ENCODE results near the gene ZG16. TPM values are rescaled to one million over a fixed set of nuclear protein-coding genes. Genes with fewer than 3 reads are reported as not detected.
A peak's percentile ranks its signal among the peaks of the same experiment; 100 is the strongest.

ZG16 gene
- total and polyA plus RNA-seq, 7 experiments from 2014 or later = not detected

DNA sequence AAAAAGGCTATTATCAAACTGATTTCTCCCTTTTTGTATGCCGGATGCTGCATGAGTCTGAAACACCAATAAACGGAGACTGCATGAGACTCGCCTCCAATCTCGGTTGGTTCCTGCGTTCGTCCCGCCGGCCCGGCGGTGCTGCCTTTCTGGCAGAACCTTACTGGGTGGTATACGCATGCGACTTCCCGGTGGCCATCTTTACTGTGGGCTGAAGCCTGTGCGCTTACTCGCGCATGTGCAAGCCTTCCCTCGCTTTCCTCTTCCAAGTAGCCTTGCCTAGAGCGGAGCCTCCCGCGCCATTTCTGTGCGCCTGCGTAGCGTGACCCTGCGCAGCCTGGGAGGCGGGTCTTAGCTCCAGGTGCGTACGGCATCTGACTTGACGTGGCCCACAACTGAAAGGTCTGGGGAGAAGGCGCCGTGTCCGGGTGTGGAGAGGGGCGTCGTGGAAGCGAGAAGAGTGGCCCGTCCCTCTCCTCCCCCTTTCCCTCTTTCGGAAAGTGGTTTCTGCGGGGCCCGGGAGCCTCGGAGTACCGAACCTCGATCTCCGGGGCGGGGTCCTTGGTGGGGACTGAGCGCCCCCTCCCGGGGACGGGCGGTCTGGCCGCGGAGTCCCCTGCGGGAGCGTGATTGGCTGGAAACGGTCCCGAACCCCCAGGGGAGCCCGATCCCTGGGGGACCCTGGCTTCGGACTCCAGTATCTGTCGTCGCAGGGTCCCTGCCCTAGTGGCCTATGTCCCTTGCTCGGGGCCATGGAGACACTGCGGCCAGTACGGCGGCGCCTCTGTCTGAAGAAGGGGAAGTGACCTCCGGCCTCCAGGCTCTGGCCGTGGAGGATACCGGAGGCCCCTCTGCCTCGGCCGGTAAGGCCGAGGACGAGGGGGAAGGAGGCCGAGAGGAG, 38.0 kb downstream of the ZG16 start, which contains the start of gene PAGR1:
TSS of gene PAGR1 (plus strand) at position 360 of the 901 bp plus-strand sequence. CDS start at position 734, 374 bp downstream.
- CTCF ChIA-PET = interaction anchor here (0.6 to 9.4 kb wide), 14 partner anchors 8 to 208 kb away, joined by 3 to 108 read pairs (median 4); partner anchors contain the start of genes C16orf54, MAZ and TMEM219
- Mint-ChIP-seq H3K4me1 (peaks cover 40 to 75% (median 59%) of the 10 kb centered on the region in 7 donors), H3K27ac (peak within 1 kb of the TSS; percentile 95 to 99 (median 99)), H3K27me3 (peaks cover 0 to 22% (median 0%) of the 10 kb centered on the region in 5 donors), H3K4me3 (peak within 1 kb of the TSS; percentile 85 to 100 (median 96)), H3K36me3 (peaks cover 4 to 34% (median 13%) of the 10 kb centered on the region in 5 donors), H3K9me3 (peaks cover 0 to 7% (median 0%) of the 10 kb centered on the region in 11 donors)
- DNase-seq = peak; percentile 92 to 99 (median 99)
- Histone ChIP-seq H3K27ac (ENCODE audit: low read depth, low read length) (peak within 1 kb of the TSS; percentile 92), H3K9me3 (ENCODE audit: control insufficient read depth in 2 of 3, low read length in 3 of 3) (no peaks in the 10 kb centered on the region), H3K4me3 (ENCODE audit: low read length) (peak within 1 kb of the TSS; percentile 99), H3K36me3 (ENCODE audit: control insufficient read depth in 2 of 3, insufficient read depth in 3 of 3, low read length in 3 of 3) (peaks cover 0 to 19% (median 0%) of the 10 kb centered on the region in 3 experiments), H3K4me1 (ENCODE audit: control insufficient read depth in 2 of 2, insufficient read depth in 2 of 2, low read length in 2 of 2) (peaks cover 29 to 41% of the 10 kb centered on the region in 2 donors), H3K27me3 (ENCODE audit: control insufficient read depth in 2 of 2, insufficient read depth in 2 of 2, low read length in 2 of 2) (no peaks in the 10 kb centered on the region)
- ATAC-seq = peak; percentile 87
- intact Hi-C loops (cut with micrococcal nuclease) = loop anchor here (1.0 to 10.0 kb wide), 13 partner anchors 8 to 969 kb away; partner anchors contain the start of genes CDIPT (in 2 of the 2), KIF22 (in 2 of the 2), C16orf92 (in 1 of the 2) and TMEM219 (in 1 of the 2)
- POLR2A ChIA-PET = interaction anchor here (0.6 to 6.7 kb wide), 28 partner anchors 9 to 1264 kb away, joined by 3 to 109 read pairs (median 4); partner anchors contain the start of genes C16orf54, KIF22 and MAZ

- Mint-ChIP-seq H3K27me3 (peaks cover 0 to 14% (median 0%) of the 10 kb centered on the region in 5 donors), H3K4me1 (peaks cover 35 to 81% (median 58%) of the 10 kb centered on the region in 7 donors), H3K27ac (peak overlapping the region; percentile 72 to 99 (median 98)), H3K4me3 (peak overlapping the region; percentile 85 to 100 (median 96)), H3K9me3 (peaks cover 0 to 7% (median 0%) of the 10 kb centered on the region in 11 donors), H3K36me3 (peaks cover 4 to 36% (median 13%) of the 10 kb centered on the region in 5 donors)
- DNase-seq = peak in 8 of 9 donors; percentile 38 to 76 (median 50)
- no peak for ATAC-seq
- ChIA-PET POLR2A (interaction anchor here (0.7 to 6.7 kb wide), 15 partner anchors 9 to 152 kb away, joined by 3 to 109 read pairs (median 6); partner anchors contain the start of genes C16orf54, KIF22 and MAZ), CTCF (interaction anchor here (0.6 to 9.4 kb wide), 9 partner anchors 9 to 124 kb away, joined by 3 to 108 read pairs (median 4); no protein-coding TSS in a partner anchor)
- Histone ChIP-seq H3K9me3 (ENCODE audit: control insufficient read depth in 2 of 3, low read length in 3 of 3) (no peaks in the 10 kb centered on the region), H3K27me3 (ENCODE audit: control insufficient read depth in 2 of 2, insufficient read depth in 2 of 2, low read length in 2 of 2) (no peaks in the 10 kb centered on the region), H3K4me3 (ENCODE audit: low read length) (peak overlapping the region; percentile 99), H3K36me3 (ENCODE audit: control insufficient read depth in 2 of 3, insufficient read depth in 3 of 3, low read length in 3 of 3) (peaks cover 0 to 19% (median 0%) of the 10 kb centered on the region in 3 experiments), H3K27ac (ENCODE audit: low read depth, low read length) (peak overlapping the region; percentile 92), H3K4me1 (ENCODE audit: control insufficient read depth in 2 of 2, insufficient read depth in 2 of 2, low read length in 2 of 2) (peaks cover 35 to 44% of the 10 kb centered on the region in 2 donors)
- intact Hi-C loops (cut with micrococcal nuclease) = loop anchor here (1.0 to 10.0 kb wide), 13 partner anchors 8 to 970 kb away; partner anchors contain the start of genes CDIPT (in 2 of the 2), KIF22 (in 2 of the 2), C16orf92 (in 1 of the 2) and TMEM219 (in 1 of the 2)
Measured at GRCh38 chr16:29816694-29817441, 38.8 kb downstream of the ZG16 start.

GRCh38 chr16:29818082-29818481, 40.0 kb downstream of the ZG16 start:
- ATAC-seq = no peak
- Histone ChIP-seq H3K4me1 (ENCODE audit: control insufficient read depth in 2 of 2, insufficient read depth in 2 of 2, low read length in 2 of 2) (peaks cover 47 to 49% of the 10 kb centered on the region in 2 donors), H3K4me3 (ENCODE audit: low read length) (no peak overlapping the region), H3K36me3 (ENCODE audit: control insufficient read depth in 2 of 3, insufficient read depth in 3 of 3, low read length in 3 of 3) (peaks cover 0 to 19% (median 0%) of the 10 kb centered on the region in 3 experiments), H3K27me3 (ENCODE audit: control insufficient read depth in 2 of 2, insufficient read depth in 2 of 2, low read length in 2 of 2) (no peaks in the 10 kb centered on the region), H3K27ac (ENCODE audit: low read depth, low read length) (peak overlapping the region; percentile 36), H3K9me3 (ENCODE audit: control insufficient read depth in 2 of 3, low read length in 3 of 3) (no peaks in the 10 kb centered on the region)
- POLR2A ChIA-PET = interaction anchor here (0.8 to 6.7 kb wide), 6 partner anchors 9 to 116 kb away, joined by 3 to 109 read pairs (median 42); partner anchors contain the start of genes KIF22 and MAZ
- Mint-ChIP-seq H3K27ac (peak overlapping the region; percentile 49 to 99 (median 89)), H3K36me3 (peaks cover 4 to 36% (median 13%) of the 10 kb centered on the region in 5 donors), H3K9me3 (peaks cover 0 to 7% (median 0%) of the 10 kb centered on the region in 11 donors), H3K27me3 (peaks cover 0 to 5% (median 0%) of the 10 kb centered on the region in 5 donors), H3K4me1 (peaks cover 43 to 83% (median 65%) of the 10 kb centered on the region in 7 donors), H3K4me3 (peak overlapping the region; percentile 78 to 99 (median 85))
- intact Hi-C loops (cut with micrococcal nuclease) = loop anchor here in 1 of 2 donors (5.0 to 10.0 kb wide), 2 partner anchors 204 to 223 kb away; partner anchors contain the start of gene C16orf92
- CTCF ChIA-PET = interaction anchor here (0.6 to 9.4 kb wide), 9 partner anchors 9 to 214 kb away, joined by 3 to 108 read pairs (median 6); no protein-coding TSS in a partner anchor
- no peak for DNase-seq

- POLR2A ChIA-PET = interaction anchor here (0.6 to 6.7 kb wide), 13 partner anchors 8 to 132 kb away, joined by 3 to 109 read pairs (median 4); partner anchors contain the start of genes KIF22, MAZ and PRRT2
Measured at GRCh38 chr16:29819506-29819905, 41.5 kb downstream of the ZG16 start.

GRCh38 chr16:29820271-29820701, 42.2 kb downstream of the ZG16 start, which contains the start of gene MVP:
Gene MVP (plus strand): TSS chr16:29820462. CDS start chr16:29830550, 10,088 bp downstream.
- intact Hi-C loops (cut with micrococcal nuclease) = loop anchor here (1.0 to 5.0 kb wide), 5 partner anchors 15 to 107 kb away; partner anchors contain the start of genes CDIPT (in 2 of the 2), KCTD13 (in 1 of the 2) and KIF22 (in 1 of the 2)
- Histone ChIP-seq H3K27ac (ENCODE audit: low read depth, low read length) (peak within 1 kb of the TSS; percentile 84), H3K9me3 (ENCODE audit: control insufficient read depth in 2 of 3, low read length in 3 of 3) (no peaks in the 10 kb centered on the region), H3K4me3 (ENCODE audit: low read length) (peak within 1 kb of the TSS; percentile 95), H3K27me3 (ENCODE audit: control insufficient read depth in 2 of 2, insufficient read depth in 2 of 2, low read length in 2 of 2) (no peaks in the 10 kb centered on the region), H3K4me1 (ENCODE audit: control insufficient read depth in 2 of 2, insufficient read depth in 2 of 2, low read length in 2 of 2) (peaks cover 61 to 66% of the 10 kb centered on the region in 2 donors), H3K36me3 (ENCODE audit: control insufficient read depth in 2 of 3, insufficient read depth in 3 of 3, low read length in 3 of 3) (peaks cover 0 to 19% (median 0%) of the 10 kb centered on the region in 3 experiments)
- Mint-ChIP-seq H3K4me1 (peaks cover 44 to 90% (median 65%) of the 10 kb centered on the region in 7 donors), H3K27ac (peak within 1 kb of the TSS; percentile 89 to 99 (median 96)), H3K9me3 (peaks cover 0 to 6% (median 0%) of the 10 kb centered on the region in 11 donors), H3K4me3 (peak within 1 kb of the TSS; percentile 86 to 99 (median 97)), H3K36me3 (peaks cover 4 to 40% (median 13%) of the 10 kb centered on the region in 5 donors), H3K27me3 (peaks cover 0 to 4% (median 0%) of the 10 kb centered on the region in 5 donors)
- ChIA-PET POLR2A (interaction anchor here (0.6 to 6.7 kb wide), 15 partner anchors 8 to 246 kb away, joined by 3 to 109 read pairs (median 4); partner anchors contain the start of genes ALDOA, KIF22, MAZ and PRRT2), CTCF (interaction anchor here (1.0 to 9.4 kb wide), 6 partner anchors 9 to 119 kb away, joined by 4 to 108 read pairs (median 5); partner anchors contain the start of gene KIF22)
- DNase-seq (peak in 8 of 9 donors; percentile 33 to 68 (median 50)), ATAC-seq (no peak)

More at GRCh38 chr16:29819506-29819905, 41.5 kb downstream of the ZG16 start:
- Histone ChIP-seq H3K27ac (ENCODE audit: low read depth, low read length) (peak overlapping the region; percentile 84), H3K36me3 (ENCODE audit: control insufficient read depth in 2 of 3, insufficient read depth in 3 of 3, low read length in 3 of 3) (peaks cover 0 to 19% (median 0%) of the 10 kb centered on the region in 3 experiments), H3K27me3 (ENCODE audit: control insufficient read depth in 2 of 2, insufficient read depth in 2 of 2, low read length in 2 of 2) (no peaks in the 10 kb centered on the region), H3K9me3 (ENCODE audit: control insufficient read depth in 2 of 3, low read length in 3 of 3) (no peaks in the 10 kb centered on the region), H3K4me3 (ENCODE audit: low read length) (peak overlapping the region; percentile 95), H3K4me1 (ENCODE audit: control insufficient read depth in 2 of 2, insufficient read depth in 2 of 2, low read length in 2 of 2) (peaks cover 58 to 62% of the 10 kb centered on the region in 2 donors)
- no peak for DNase-seq
- peaks cover 46 to 91% (median 63%) of the 10 kb centered on the region in 7 donors for H3K4me1 Mint-ChIP-seq
- CTCF ChIA-PET = interaction anchor here (0.6 to 9.4 kb wide), 10 partner anchors 9 to 625 kb away, joined by 3 to 108 read pairs (median 4); partner anchors contain the start of gene KIF22
- intact Hi-C loops (cut with micrococcal nuclease) = loop anchor here in 1 of 2 donors (5.0 to 10.0 kb wide), 2 partner anchors 203 to 225 kb away; partner anchors contain the start of gene C16orf92
- peaks cover 4 to 36% (median 13%) of the 10 kb centered on the region in 5 donors for H3K36me3 Mint-ChIP-seq
- peaks cover 0 to 4% (median 0%) of the 10 kb centered on the region in 5 donors for H3K27me3 Mint-ChIP-seq
- peak overlapping the region; percentile 89 to 99 (median 96) for H3K27ac Mint-ChIP-seq
- no peak for ATAC-seq
- peak overlapping the region; percentile 86 to 99 (median 97) for H3K4me3 Mint-ChIP-seq
- H3K9me3 Mint-ChIP-seq = peaks cover 0 to 7% (median 0%) of the 10 kb centered on the region in 11 donors

Data from naive thymus-derived CD4-positive, alpha-beta T cell (primary cell).